Dedifferentiated amniotic fluid mesenchymal stem cell (primary cell): ENCODE measurements around the gene ARHGEF26.

Source experiments
- DNase-seq: peaks from one replicate; pipeline ENCODE4 v3.0.0-alpha.2; 2016; ENCODE audit errors: extremely low spot score

The ARHGEF26 gene

DNA sequence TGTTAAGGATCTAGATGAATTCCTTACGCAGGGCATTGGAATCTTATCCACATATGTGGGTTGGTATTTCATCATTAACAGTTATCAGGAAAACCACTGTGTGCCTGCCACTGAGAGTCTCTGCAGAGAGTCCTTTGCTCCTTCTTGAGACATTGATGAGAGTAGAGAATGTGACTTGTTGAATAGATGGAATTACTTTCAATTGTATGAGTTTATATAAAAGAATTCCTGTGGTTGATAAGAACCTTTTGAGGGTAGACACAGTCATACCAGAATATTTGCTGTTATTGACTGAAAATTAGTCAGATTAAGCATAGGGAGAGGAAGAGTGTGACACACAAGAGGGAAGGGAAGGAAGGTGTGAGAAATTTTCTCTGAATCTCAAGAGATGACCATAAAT lies 30.8 kb downstream of the ARHGEF26 start:
- DNase-seq: peak; percentile 29

DNA sequence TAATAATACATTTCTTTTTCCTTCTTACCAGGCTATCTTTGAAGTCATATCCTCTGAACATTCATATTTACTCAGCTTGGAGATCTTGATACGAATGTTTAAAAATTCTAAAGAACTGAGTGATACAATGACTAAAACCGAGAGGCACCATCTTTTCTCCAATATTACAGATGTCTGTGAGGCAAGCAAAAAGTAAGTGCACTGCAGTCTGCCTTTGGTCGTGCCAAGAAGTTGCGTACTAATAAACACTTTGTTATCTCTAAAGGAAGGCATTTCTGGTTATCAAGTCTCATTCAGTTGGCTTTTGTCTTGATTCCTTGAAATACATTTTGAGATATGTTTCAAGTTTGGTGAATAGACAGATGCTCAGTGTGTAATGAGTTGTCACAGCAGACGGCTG lies 31.6 kb downstream of the ARHGEF26 start:
- DNase-seq: no peak

DNA sequence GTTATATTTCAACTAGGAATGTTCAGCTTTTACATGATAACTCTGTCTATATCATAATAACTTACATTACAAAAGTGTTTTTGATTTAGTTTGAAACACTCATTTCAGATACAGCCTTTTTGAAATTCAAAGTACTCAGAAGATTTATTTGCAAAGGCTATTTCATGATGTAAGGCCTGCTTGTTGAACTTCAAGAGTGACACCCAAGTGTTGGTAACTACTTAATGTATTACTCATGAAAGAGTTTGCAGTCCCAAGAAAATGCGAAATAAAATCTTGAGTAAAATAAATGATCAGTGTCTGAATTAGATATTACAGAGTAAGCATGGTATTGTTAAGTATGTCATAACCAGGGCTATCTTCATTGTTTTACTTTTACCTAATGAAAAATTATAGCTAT lies 35.3 kb downstream of the ARHGEF26 start:
- DNase-seq: no peak

DNA sequence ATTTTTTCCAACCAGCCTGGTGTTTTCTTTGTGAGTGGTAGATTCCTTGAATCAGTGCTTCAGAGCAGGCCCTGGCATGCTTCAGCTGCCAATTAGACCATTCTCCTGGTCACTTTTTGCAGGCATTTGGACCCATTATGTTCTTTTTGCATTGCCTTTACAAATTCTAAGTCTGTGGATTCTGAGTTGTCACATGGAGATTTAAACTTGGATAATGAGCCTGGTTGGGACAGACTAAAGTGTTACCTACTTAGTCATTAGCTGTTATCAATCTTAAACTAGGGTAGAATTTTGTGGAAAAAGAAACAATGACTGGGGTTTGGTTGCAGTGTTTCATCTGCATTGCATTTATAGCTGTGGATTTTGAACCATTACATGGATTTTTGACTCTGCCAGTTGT lies 40.6 kb downstream of the ARHGEF26 start:
- no peak for DNase-seq

DNA sequence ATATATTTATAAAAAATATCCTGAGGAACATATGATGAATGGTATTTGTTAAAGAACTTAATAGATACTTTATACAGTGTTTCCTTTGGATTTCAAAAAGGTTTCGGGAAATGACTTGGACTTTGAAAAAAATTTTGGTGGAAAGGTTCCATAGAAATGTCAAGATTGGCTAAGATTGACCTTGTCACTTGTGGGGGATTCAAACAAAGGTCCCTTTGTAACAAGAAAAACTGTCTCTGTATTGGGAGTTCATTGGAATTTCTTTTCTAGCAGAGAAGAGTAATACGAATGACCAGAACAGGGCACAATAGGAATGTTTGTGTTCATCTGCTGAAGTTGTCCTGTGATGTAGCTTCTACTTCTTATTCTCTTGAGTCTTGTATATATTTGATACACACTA lies 43.2 kb downstream of the ARHGEF26 start:
- no peak for DNase-seq

DNA sequence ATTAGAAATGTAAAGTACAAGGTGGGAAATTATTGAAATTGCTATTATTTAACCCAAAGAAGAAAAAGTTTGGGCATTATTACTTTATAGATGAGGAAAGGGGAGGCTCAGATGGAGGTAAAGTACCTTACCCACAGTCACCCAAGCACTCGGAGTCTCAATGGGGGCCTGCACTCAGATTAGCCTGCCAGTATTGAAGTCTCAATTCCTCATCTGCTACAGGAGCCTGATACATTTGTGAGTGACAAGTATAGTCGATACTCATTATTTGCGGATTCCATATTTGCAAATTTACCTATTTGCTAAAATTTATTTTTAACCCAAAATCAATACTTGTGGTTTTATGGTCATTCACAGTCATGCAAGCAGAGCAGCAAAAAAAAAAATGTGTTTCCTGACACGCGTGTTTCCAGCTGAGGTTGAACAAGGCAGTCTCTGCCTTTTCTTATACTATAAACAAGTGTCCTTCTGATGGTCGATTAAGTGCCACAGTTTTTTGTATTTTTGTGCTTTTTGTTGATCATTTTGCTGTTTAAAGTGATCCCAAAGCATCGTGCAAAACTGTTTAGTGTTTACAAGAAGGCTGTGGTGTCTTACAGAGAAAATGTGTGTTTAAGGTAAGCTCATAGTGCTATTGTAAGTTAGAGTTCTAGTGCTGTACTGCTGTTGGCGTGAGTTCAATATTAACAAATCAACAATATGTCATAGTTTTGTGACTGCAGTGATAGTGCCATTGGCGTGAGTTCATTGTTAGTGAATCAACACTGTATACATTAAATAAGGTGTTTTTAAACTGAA lies 48.0 kb downstream of the ARHGEF26 start:
- no peak for DNase-seq

DNA sequence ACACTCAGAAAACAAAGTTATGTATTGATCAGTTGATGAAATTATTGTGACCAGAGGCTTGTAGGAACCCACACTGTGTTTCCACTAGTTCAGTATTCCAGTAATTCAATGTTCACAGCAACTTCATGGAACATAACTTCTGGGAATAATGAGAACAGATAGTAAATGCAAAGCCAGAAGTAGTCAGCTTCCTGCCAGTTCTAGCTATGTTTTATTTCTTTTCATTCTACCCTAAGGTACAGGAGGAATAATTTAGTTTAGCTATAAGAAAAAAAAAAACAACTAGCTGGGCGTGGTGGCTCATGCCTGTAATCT lies 48.6 kb downstream of the ARHGEF26 start:
- no peak for DNase-seq

DNA sequence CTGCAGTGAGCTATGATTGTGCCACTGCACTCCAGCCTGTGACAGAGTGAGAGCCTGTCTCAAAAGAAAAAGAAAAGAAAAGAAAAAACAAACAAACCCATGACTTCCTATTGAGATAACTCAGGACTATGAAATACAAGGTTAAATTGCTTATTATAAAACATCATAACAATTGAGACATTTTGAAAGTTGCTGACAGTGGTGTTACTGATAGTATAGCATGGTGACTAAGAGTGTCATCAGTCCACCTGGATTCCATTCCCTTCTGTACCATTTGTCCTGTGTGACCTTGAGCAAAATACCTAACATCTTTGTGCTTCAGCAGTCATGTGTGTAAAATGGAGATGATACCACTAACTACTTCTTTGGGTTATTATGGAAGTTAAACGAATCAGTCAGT lies 49.1 kb downstream of the ARHGEF26 start:
- no peak for DNase-seq

DNA sequence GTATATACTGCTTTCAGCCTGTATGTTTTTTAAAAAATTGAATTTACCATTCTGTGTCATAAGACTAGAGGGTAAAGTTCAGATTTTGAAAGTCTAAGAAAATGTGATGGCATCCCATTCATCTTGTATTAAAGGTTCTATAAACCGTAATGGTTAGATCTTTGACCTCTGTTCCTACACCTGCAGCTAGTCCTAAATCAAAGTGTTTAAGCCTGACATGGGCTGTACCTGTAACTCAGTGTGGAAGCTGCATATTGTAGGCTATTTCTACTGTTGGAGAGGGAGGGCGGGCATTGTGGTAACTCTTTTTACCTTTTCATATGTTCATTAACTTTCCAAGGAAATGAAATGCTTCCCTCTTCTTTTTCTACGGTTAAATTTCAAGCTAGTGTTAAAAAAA lies 53.9 kb downstream of the ARHGEF26 start:
- no peak for DNase-seq

DNA sequence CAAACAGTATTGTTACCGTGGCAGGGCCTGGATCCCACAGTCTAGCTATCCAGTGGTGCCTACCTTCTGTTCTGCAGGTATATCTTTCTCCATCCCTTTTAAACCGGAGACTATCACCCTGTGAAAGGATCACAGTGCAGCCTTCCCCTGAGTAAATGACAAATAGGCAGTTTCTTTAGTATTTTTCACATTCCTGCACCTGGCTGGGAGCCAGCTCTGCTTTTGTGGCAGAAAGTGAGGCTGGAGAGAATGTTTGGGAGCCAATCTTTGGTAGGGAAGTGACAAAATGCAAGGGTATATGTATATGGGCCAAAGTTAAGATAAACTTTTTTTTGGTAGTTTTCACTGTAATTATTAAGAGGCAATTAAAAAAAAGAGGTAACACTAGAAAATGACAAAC lies 54.8 kb downstream of the ARHGEF26 start:
- DNase-seq: no peak

DNA sequence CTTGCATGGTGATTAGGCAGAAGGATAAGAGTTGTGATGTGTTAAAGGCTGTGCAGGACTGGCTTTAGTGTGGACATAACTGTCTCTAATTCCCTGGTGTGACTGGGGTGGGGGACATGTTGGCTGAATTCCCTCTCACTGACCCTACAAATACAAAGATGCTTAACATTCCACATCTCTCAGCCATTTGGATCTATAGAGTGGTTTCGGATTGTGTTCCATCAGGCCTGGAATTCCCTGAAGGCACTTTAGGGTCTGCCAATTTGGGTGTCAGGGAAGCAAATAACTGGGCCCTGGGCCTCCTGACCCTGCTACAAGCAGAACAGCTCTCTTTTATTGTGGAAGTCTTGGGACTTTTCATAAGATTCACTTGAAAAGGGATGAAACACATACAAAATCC lies 56.2 kb downstream of the ARHGEF26 start:
- no peak for DNase-seq

DNA sequence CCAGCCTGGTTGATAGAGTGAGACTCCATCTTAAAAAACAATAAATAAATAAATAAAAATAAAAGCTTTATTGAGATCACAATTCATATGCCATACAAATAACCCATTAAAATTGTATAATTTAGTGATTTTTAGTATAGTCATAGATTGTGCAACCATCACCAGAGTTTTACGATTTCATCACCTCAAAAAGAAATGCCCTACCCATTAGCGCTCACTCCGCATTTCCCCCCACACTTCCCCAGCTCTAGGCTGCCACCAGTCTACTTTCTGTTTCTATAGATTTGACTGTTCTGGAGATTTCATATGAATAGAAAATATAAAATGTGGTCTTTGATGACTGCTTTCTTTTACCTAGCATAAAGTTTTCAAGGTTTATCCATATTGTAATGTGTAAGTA lies 57.0 kb downstream of the ARHGEF26 start:
- no peak for DNase-seq

DNA sequence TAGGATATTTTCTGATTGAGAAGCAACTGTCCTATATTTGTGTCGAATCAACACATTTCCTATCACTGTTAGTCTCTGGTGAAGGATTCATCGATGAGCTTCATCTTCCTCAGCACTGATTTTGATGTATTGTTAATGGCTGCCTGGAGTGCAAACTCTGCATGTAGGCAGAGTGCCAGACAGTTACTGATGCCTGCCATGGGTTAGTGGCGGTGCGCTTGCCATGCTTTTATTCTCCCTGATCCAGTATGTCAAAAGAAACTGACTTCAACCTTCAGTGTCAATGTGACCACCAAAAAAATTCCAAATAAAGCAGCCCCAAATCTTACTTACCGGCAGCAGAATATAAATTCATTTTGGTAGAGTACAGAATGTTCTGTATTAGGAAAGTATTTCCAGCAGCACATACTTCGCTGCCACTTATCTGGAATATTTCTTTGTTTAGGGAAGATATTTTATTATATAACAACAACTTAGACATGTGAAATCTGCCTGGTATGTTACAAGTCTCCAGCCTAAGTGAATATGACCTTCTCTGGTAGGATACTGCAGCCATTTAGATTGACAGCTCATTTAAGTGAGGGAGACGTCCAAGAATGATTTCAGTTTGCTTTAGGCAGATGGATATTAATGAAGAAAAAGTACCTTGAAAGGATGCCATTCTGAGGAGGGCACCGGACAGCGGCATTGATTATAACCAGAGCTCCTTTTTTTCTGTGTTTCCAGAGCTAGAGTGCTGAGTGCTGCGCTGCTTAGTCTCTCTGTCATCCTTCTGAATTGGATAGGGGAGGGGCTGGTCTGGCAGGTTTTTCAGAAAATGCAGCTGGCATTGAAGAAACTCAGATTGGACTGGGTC lies 59.9 kb downstream of the ARHGEF26 start:
- DNase-seq: no peak

DNA sequence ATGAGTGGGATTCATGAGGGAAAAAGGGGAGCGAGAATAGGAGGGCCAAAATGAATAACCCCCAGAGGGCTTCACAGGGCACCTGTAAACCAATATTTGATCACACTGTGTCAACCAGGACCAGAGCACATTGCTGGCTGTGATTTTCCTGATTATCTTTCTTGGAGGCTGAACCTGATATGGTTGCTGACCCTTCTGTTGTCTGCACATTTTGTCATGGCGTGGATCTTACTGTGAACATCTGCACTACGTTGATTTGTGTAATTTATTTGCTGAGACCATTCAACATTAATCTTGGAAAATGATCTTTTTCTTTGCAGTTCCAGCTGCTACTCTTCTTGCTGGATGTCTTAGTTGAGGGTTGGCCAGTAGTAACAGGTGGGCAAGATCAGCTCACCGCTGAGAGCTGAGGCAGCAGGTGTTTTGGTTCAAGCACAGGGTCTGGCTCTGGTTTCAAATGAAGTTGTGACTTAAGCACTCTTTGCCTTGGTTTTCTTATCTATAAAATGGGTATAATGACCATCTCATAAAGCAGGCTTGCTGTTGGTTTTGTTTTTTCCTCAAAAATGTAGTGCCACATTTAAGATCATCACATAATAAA lies 61.2 kb downstream of the ARHGEF26 start:
- no peak for DNase-seq

DNA sequence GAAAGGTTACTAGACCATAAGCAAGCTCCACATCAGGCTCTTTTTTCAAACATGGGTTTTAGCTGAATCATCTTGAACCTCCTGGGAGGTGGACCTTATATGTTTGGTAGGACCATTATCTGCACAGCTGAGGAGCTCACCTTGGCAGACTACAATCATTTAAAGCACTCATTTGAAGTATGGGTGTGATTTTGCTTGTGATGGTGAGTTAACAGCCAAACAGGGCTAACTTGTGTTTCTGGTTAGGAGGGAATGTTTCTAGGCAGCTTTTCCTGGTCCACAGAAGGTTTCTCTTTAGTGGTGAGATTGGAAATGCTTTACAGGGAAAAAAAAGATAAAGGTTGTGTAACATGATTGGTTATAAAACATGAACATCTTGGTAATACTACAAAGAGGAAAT lies 61.8 kb downstream of the ARHGEF26 start:
- no peak for DNase-seq

DNA sequence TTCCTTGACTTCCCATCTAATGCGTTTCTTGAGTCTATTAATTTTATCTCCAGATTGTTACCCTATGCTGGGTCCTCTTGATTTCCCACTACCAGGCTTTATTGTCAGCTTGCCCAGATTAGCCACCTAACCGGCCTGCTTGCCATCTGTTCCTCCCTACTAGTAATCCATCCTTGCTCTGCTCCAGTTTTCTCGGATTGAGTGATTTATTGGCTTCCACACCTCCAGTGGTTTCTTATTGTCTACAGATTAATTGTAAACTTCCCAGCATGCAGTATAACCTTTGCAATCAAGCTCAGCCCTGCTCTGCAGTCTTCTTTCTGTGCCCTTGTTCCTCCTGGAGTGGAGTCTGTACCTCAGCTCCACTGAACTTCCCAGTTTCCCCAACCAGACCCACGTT lies 63.4 kb downstream of the ARHGEF26 start:
- no peak for DNase-seq

DNA sequence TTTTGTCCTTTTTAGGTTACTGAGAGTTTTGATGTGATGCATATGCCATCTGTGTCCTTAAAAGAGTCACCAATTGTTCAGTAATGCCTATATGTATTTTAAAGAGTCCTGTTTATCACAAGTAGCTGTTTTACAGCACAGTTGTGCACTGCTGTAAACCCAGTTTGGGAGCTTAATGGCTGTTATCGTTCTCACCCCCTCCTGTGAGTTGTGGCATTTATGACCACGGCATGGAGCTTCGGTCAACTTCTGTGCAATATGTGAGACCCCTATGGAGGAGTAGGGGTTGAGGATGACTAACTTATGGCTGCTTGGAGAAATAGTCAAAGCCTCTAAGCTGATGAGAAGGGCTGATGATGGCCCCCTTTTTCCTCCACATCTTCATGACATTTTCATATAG lies 67.2 kb downstream of the ARHGEF26 start:
- no peak for DNase-seq

DNA sequence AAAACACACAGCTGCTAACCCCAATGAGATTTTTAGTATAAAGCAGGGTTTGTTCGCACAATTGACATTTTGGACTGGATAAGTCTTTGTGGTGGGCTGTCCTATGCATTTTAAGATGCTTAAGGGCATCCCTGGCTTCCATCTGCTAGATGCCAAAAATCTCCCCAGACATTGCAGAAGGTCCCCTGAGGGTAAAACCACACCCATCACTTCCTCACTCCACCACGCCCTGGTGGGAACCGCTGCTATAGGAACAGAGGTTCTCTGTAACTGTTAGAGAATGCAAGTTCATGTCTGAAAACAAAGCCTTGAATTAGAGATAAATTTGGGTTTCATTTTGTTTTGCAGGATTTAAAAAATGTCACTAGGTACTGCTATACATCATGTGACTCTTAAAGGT lies 67.7 kb downstream of the ARHGEF26 start:
- DNase-seq: no peak

DNA sequence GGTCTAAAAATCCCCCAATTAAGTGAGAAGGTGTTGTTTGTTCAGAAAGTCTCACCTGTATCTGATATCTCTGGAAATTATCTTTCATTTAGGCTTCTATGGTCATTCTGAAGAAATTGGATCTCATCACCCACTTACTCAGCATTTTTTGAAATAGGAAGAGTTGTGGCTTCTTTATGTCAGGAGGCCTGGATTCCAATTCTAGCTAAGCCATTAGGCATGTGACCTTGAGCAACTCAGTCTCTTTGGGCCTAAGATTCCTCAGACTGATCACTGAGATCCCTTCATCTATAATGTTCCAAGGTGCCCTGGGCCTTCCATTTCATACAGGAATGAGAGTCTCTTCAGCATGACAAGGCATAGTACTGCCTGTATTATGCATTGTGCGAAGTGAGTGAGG lies 70.3 kb downstream of the ARHGEF26 start:
- no peak for DNase-seq

DNA sequence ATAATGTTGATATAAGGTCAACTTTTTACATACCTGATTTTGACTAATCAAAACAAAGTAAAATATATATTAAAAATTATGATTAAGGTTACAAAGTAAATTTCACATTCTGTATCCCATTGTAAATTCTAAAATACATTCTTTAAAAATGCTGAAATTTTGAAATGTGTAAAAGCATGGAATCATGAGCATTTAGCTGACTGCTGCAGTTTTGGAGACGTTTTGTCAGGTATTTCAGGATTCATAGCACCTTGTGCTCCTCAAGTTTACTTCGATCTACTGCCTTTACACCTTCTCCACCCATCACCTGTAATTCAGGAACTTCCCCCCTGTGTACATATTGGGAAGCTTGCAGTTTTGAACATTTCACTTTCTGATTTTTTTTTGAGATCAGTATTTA lies 71.0 kb downstream of the ARHGEF26 start:
- no peak for DNase-seq

DNA sequence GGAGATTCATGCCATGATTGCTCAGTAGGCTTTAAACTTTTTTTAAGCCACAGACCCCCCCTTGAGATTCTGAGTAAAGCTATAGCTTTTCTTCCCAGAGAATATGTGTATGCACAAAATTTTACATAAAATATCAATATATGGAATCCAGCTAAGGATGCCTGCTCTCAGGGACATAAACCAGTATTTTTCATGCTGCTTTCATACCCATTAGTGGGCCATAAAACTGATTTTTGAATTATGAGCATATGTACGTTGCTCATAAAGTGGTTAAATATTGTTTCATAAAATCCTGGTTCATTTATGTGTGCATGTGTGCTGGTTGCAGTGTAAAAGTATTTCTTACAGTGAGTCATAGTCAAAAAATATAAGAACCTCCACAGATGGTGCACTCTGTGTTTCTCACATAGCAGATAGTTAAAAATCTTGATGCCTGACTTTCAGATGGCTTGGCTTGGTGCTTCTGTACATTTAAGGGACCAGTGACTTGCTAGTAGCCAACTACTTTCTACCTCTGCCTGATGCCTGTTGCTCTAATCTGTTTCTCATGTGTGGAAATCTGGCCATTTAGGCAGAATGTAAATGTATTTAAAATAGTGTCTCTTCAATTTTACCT lies 71.9 kb downstream of the ARHGEF26 start:
- no peak for DNase-seq

DNA sequence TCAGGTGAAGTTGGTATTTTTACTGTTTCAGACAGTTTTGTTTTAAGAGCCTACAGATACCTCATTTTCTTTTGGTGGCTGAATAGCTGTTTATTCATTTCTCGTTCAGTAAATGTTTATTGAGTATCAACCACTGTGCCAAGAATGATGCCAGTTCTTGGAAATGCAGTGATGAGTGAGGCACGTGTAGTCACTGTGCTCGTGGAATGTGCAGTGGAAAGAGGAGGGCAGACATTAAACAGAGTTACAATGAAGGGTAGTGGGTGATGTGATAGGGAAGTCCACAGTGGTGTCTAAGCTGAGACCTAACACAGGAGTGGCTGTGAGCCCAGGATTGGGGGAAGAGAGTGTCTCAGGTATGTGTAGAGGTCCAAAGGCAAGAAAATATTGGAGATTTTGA lies 73.7 kb downstream of the ARHGEF26 start:
- no peak for DNase-seq
